Calu3 (cell line): Measurements from ENCODE around the gene TMEM131L. TPM values are rescaled to one million over a fixed set of nuclear protein-coding genes. Genes with fewer than 3 reads are reported as not detected.

Experiments
- BruUV-seq: library from RNA; stranded (reverse); fragments of 400-500 nt; replicated peaks from 2 replicates; lab custom pipeline; 2021; lab: Mats Ljungman, UMichigan
- CTCF ChIA-PET: fragments of 300-600 bp; sonication (Branson Sonifier 250); formaldehyde crosslinking; loops from one replicate; lab custom pipeline; 2022; ENCODE audit warnings: antibody characterized with exemption; lab: Charles Lee
- DNase-seq: peaks from one replicate; pipeline ENCODE4 v3.0.0; 2022
- H3K27ac Mint-ChIP-seq: one replicate; pipeline ENCODE4 v1.8.0; 2022; ENCODE audit warnings: mixed read lengths; ENCODE audit not compliant: unreplicated experiment
- H3K27me3 Mint-ChIP-seq: one replicate; pipeline ENCODE4 v1.8.0; 2022; ENCODE audit warnings: mixed read lengths; ENCODE audit not compliant: unreplicated experiment
- H3K36me3 Mint-ChIP-seq: one replicate; pipeline ENCODE4 v1.8.0; 2022; ENCODE audit warnings: mild to moderate bottlenecking, moderate library complexity, mixed read lengths; ENCODE audit not compliant: insufficient read depth, unreplicated experiment
- H3K4me1 Mint-ChIP-seq: one replicate; pipeline ENCODE4 v1.8.0; 2022; ENCODE audit warnings: mild to moderate bottlenecking, low read depth, mixed read lengths; ENCODE audit not compliant: unreplicated experiment
- H3K4me3 Mint-ChIP-seq: one replicate; pipeline ENCODE4 v1.8.0; 2022; ENCODE audit warnings: mild to moderate bottlenecking, low read depth, moderate library complexity, mixed read lengths; ENCODE audit not compliant: unreplicated experiment
- H3K9me3 Mint-ChIP-seq: one replicate; pipeline ENCODE4 v1.8.0; 2022; ENCODE audit warnings: low read depth, mixed read lengths; ENCODE audit not compliant: unreplicated experiment
- CTCF ChIP-seq: fragments of 200-600 bp; IDR thresholded peaks from one replicate; pipeline ENCODE4 v1.8.0; 2022; ENCODE audit warnings: antibody characterized with exemption; ENCODE audit not compliant: unreplicated experiment
- intact Hi-C: fragments of 100-400 bp; cut with micrococcal nuclease; formaldehyde crosslinking; loops from one replicate; pipeline ENCODE4 v1.10.0; 2022; ENCODE audit not compliant: unreplicated experiment
- total RNA-seq: library from RNA; stranded (reverse); gene quantifications from 2 replicates; pipeline ENCODE4 v1.2.3, GENCODE V29; 2022

TMEM131L gene
- total RNA-seq, 1 experiment from 2014 or later, result 9.4 TPM

GRCh38 chr4:153553819-153554170 is 87.6 kb downstream of the TMEM131L start:
- Mint-ChIP-seq H3K4me3 (no peak overlapping the region), H3K4me1 (no peaks in the 10 kb centered on the region), H3K36me3 (no peaks in the 10 kb centered on the region), H3K9me3 (no peaks in the 10 kb centered on the region), H3K27me3 (no peaks in the 10 kb centered on the region), H3K27ac (no peak overlapping the region)
- intact Hi-C loops, result no loop called here
- CTCF ChIA-PET, result no interaction called here
- DNase-seq, result no peak
- no TSS peak for BruUV-seq
- TF ChIP-seq CTCF, result no peak

DNA sequence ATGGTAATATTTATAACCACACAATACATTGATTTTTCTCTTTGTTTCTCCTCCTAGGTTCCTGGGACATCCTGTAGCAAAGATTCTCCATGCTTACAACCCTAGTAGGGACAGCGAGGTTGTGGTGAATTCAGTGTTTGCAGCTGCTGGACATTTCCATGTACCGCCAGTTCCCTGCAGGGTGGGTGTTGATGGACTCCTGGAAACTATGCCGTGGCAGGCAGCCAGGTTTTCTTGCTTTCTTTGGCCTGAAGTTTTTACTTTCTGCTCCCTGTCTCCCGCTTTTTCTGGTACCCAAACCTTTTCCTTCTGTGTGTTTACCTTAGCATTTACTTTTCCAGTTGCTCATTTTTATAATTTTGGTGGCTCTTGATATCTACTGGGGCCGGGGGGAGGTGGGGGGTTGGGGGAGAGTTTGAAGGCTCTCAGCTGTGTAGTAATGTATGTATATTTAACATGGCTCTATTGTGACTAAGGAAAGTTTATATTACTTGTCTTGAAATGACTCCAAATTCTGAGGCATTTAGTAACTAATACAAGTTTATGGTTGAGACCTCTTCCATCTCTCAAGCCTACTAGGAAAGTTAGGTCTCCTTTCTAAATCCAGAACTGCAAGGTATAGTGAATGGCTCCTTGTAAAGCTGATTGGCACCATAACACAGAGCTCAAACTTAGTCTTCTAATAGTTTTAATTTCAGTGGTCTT is 89.7 kb downstream of the TMEM131L start:
- intact Hi-C loops, result no loop called here
- Mint-ChIP-seq H3K4me1 (no peaks in the 10 kb centered on the region), H3K4me3 (no peak overlapping the region), H3K27me3 (no peaks in the 10 kb centered on the region), H3K27ac (no peak overlapping the region), H3K36me3 (no peaks in the 10 kb centered on the region), H3K9me3 (peaks cover under 1% of the 10 kb centered on the region)
- BruUV-seq, result no TSS peak
- CTCF ChIA-PET, result no interaction called here
- DNase-seq, result no peak
- no peak for TF ChIP-seq CTCF

GRCh38 chr4:153556435-153556815 is 90.3 kb downstream of the TMEM131L start:
- Mint-ChIP-seq H3K4me3 (no peak overlapping the region), H3K4me1 (no peaks in the 10 kb centered on the region), H3K27me3 (no peaks in the 10 kb centered on the region), H3K36me3 (no peaks in the 10 kb centered on the region), H3K9me3 (peaks cover 3% of the 10 kb centered on the region), H3K27ac (no peak overlapping the region)
- intact Hi-C loops, result no loop called here
- CTCF ChIA-PET, result no interaction called here
- no peak for TF ChIP-seq CTCF
- no peak for DNase-seq
- BruUV-seq, result no TSS peak

DNA sequence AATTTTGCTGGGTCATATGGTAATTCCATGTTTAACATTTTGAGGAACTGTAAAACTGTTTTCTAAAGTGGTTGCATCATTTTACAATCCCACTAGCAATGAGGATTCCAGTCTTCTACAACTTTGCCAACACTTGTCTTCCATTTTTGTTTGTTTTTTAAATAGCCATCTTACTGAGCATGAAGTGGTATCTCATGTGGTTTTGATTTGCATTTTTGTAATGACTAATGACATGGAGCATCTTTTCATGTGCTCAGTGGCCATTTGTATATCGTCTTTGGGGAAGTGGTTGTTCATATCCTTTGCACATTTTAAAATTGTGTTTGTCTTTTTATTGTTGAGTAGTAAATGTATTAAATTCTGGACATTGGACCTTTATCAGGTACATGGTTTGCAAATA is 94.7 kb downstream of the TMEM131L start:
- no peaks in the 10 kb centered on the region for H3K27me3 Mint-ChIP-seq
- CTCF ChIA-PET, result no interaction called here
- no TSS peak for BruUV-seq
- intact Hi-C loops, result no loop called here
- H3K9me3 Mint-ChIP-seq, result peaks cover 3% of the 10 kb centered on the region
- DNase-seq, result no peak
- peaks cover 9% of the 10 kb centered on the region for H3K4me1 Mint-ChIP-seq
- H3K27ac Mint-ChIP-seq, result no peak overlapping the region
- no peaks in the 10 kb centered on the region for H3K36me3 Mint-ChIP-seq
- H3K4me3 Mint-ChIP-seq, result no peak overlapping the region
- no peak for TF ChIP-seq CTCF
